Daoy (cell line): ENCODE measurements around the gene DGLUCY. TPM values are rescaled to one million over a fixed set of nuclear protein-coding genes. Genes with fewer than 3 reads are reported as not detected.
"Not testable (repeated sequence)": the region's sequence is repeated elsewhere in the genome, so short reads cannot be mapped to it uniquely, and the experiment has no call there.

Experiments used
- DNase-seq: peaks from one replicate; pipeline ENCODE4 v3.0.0-alpha.2; 2015; ENCODE audit warnings: low read depth
- total RNA-seq: library from RNA; depleted of rRNA; stranded (reverse); fragments of >200 nt; shearing (Covaris generic); gene quantifications from 2 replicates; pipeline ENCODE4 v1.2.3, GENCODE V29; 2014

The DGLUCY gene
- total RNA-seq, 1 experiment from 2014 or later, result 28.8 TPM

DNA sequence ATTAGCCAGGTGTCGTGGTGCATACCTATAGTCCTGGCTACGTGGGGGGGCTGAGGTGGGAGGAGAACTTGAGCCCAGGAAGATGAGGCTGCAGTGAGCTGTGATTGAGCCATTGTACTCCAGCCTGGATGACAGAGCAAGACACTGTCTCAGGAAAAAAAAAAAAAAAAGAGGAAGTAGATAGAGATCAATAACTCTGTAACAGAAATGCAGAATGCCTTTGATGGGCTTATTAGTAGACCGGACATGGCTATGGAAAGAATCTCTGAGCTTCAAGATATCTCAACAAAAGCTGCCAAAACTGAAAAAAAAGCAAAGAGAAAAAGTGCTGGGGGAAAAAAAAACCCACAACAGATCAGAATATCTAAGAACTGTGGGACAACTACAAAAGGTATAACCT is 93.1 kb downstream of the DGLUCY start:
- no peak for DNase-seq

GRCh38 chr14:91211017-91211416 is 97.1 kb downstream of the DGLUCY start:
- DNase-seq, result no peak

DNA sequence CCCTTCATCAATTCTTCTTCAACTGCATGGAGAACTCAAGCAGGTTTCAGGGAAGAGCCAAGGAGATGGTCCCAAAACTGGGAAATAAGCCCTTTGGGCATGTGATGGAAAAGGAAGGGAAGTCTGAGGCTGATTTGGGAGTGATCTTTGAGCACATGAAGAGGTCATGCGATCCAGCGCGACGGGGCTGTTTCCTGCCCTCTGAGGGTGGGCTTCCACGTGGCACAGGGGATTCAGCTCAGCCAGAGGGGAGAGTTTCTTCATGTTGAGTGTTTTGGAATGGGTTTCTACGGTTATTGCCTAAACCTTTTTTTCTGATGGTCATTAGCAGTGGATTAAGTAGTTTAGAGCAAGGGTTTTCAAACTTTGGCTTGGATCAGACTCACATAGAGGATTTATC is 100.4 kb downstream of the DGLUCY start:
- no peak for DNase-seq

DNA sequence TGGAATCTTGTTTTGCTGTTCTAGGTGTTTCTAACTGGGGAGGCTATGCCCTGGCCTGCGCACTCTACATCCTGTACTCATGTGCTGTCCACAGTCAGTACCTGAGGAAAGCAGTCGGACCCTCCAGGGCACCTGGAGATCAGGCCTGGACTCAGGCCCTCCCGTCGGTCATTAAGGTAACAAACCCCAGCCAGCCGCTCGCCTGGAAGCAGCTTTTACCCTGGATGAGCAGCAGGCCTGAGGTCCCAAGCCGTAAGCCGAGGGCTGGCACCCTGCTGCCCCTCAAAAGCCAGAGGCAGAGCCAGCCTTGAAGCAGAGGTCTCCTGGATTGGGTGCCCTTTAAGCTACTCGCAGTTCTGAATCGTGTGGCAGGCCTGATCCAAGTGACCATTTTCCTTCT is 101.5 kb downstream of the DGLUCY start:
- DNase-seq, result no peak

GRCh38 chr14:91216731-91217226 is 102.9 kb downstream of the DGLUCY start:
- DNase-seq, result no peak

GRCh38 chr14:91218014-91218413 is 104.1 kb downstream of the DGLUCY start:
- DNase-seq, result no peak

DNA sequence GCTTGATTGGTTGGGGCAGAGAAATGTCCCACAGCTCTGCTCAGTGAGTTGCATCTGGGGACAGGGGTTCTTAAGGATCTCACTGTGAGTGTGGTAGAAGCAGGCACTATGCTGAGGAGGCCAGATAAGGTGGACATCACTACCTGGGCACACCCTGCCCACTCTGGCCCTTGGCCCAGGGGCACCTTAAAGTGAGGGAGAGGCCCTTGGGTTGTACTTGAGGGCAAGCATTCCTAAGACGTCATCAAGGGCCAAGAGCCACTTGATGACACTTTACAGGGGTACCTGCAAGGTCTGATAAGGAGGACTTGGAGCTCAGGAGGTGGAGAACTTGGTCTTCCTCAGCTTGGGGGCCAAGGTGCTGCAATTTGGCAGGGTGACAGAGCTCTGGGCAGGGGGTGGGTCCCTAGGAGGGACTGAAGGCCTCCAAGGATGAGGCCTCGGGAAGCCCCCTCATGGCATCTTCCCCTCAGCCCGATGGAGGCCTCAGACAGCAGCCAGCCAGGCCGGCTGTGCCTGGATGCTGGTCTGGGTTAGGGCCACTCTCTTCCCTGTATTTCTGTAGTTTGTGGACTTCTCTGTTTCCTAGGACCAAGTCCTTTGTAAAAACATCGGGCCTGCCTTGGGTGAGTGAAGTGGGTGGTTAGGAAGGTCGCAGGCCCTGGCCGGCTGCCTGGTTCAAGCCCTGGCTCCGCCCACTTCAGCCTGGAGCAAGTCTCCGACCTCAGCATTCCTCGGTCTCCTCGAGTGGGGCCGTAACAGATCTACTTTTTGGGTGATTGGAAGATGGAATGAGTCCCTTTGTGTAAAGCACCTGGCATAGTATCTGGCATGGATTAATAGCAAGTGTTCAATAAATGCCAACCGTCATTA is 105.9 kb downstream of the DGLUCY start:
- no peak for DNase-seq

DNA sequence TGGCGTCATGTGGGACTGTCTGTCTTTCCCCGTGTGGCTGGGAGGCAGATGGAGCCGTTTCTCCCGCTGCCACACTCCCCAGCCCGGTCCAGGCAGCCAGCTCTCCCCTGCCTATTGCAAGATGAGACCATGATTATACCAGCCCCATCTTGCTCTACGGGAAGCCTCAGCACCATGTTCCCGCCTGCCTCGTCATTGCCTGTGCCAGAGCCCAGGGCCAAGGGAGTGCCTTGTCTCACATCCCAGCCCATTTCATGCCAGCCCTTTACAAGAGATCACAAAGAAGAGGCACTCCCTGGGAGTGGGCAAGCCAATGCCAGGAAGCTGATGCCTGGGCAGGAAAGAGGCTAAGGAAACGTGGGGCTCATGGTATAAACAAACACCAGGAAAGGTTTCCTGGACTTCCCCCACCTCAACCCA is 106.7 kb downstream of the DGLUCY start:
- no peak for DNase-seq

GRCh38 chr14:91221270-91221669 is 107.4 kb downstream of the DGLUCY start:
- DNase-seq, result no peak

DNA sequence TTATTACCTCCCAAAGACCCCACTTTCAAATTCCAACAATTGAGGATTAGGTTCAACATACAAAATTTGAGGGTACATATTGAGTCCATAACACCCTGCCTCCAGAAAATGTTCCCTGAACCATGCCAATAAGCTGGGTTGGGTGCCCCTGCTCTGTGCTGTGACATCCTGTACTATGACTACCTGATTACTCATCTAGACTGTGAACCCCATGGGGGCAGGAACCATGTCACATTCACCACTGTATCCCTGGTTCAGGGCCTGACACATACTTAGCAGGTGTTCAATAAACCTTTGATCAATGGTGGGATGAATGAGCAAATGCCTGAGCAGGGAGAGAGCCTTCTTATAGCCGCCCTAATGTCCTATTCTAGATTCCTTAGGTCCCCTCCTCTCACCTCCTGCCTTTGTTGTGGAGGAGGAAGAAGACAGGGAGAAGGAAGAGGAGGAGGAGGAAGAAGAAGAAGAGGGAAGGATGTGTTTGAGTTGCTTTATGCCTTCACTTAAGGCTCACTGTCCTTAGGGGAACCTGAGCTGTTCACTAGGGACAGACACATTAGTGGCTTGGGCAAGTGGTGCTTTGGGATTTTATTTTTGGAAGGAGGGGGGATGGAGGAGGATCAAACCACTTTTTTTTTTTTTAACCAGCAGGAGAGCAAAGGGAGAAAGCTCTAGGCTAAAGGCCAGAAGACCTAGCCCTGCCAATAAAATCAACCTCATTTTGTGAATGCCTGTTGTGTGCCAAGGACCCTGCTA is 109.3 kb downstream of the DGLUCY start:
- DNase-seq, result peak; percentile 41

DNA sequence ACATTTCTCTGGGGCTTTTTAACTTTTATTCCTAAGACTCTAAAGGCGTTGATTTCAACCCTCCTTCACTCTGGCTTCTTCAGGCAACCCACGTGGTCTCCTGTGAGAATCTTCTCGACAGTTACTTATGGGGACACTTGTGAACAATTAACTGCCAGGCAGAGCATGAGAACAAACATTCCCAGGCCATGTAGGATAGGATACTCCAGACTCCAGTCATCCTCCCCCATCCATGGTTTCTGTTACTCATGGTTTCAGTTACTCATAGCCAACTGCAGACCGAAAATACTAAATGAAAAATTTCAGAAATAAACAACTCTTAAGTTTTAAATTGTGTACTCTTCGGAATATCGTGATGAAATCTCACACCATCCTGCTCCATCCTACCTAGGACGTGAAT is 111.2 kb downstream of the DGLUCY start:
- DNase-seq, result peak; percentile 55

DNA sequence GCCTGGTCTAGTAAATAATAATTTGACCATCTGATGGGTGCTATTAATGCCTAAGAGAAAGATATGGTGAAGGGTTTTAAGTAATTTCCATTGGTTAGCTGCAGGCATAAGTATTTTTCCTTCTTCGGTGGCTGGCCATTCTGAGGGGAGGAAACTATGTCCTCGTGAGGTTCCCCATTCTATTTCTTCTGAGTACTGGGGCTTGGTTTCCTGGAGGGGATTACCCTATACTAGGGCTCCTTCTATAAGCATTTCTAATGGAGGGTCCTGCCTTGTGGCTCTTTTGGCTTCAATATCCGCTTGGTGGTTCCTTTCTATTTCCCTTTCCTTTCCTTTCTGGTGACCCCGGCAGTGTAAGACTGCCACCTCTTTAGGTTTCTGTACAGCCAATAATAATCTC is 112.5 kb downstream of the DGLUCY start:
- DNase-seq, result not testable (repeated sequence)

- DNase-seq, result no peak
These were observed 113.3 kb downstream of the DGLUCY start for GRCh38 chr14:91227183-91227628.

DNA sequence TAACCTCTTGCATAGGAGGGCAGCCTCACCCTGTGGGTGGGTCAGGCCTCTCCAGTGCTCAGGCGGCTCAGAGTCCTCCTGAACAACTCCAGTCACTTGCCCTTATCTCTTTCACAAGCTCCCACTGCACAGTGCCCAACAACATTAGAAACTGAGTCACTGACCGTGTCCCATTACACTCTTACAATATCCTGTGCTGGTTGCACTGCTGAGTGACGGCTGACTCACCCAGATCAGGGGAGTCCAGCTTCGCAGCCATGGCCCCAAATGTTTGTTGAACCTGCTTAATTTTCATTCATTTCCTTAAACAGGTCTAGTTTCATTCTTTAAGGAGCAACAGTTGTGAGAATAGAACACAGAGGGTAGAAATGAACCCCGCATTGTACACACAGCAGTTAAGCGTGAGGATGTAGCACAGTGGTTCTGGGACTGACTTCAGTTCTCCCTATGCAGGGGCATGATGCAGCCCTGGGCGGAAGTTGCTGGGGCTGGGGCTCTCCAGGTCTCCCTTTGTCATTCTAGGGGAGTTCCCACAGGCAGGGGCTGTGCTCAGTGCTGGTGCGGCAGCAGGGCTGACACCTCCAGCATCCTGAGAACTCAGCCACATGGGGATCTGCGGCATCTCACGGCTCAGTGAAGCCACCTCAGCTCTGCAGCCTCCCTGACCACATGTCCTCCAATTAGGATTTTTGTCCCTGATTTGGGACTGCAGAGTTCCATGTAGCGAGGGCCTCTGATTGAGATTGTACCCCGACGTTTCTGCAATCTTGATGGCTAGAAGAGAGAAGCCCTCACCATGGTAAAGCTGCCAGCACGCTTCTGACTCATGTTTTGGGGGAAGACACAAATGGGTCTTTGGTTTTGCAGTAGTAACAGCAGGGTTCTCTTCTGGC is 114.5 kb downstream of the DGLUCY start:
- DNase-seq, result peak; percentile 93

GRCh38 chr14:91229005-91229382 is 115.1 kb downstream of the DGLUCY start:
- no peak for DNase-seq

GRCh38 chr14:91229743-91230200 is 115.9 kb downstream of the DGLUCY start:
- peak; percentile 95 for DNase-seq

GRCh38 chr14:91230397-91231035 is 116.6 kb downstream of the DGLUCY start:
- DNase-seq, result peak; percentile 75

DNA sequence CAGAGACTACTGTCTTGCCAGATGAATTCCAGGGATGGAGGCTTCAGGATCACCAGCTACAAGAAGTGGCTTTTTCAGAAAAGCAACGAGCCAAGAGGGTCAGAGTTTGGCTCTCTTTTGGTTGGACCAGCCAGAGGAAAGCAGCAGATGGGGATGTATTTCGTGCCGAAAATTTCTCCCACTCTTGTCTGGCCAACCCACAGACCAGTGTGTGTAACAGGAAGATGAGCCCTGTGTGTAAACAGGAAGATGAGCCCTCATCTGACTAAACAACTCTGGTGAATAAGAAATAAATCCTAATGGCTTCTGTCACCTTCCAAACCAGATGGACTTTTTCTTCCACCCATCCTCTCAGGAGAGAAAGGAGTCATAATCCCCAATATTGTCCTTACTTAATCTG is 117.6 kb downstream of the DGLUCY start:
- no peak for DNase-seq

DNA sequence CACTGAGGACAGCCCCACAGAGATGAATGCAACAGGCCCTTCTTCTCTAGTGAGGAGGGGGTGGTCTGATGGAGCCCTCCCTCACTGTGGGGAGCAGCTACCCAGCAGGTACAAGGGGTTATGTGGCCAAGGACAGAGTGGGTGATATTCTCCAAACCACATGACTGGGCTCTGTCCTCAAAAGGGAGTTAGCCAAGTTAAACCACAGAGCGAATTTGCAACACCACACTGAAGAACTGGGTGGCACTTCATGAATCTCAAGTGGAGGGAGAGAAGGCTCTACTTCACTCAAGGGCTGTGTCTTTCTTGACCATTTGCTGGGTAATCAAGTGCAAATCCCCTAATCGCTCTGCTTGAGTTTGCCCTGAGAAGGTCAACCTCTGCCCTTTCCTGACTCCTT is 118.2 kb downstream of the DGLUCY start:
- DNase-seq, result no peak

DNA sequence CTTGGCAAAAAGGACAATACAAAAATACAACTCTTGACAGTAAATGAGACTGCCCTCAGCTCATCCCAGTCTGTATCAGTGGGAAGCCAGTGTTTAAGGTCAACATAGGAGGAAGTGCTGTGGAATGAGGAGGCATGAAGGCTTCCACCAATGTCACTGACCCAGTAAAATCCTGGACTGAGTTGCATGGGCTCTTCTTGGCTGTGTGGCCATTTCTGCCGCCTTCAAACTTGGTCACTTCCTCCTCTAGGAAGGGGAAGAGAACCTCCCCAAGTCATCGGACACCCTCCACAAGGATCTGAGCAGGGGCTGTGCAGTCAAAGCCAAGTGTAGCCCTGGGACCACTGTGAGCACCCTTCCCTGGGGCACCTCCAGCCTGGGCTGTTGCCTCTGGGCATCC is 118.7 kb downstream of the DGLUCY start:
- no peak for DNase-seq
